Dedifferentiated amniotic fluid mesenchymal stem cell (primary cell): ENCODE results near the gene DNAH2.
"Not testable (repeated sequence)": the region's sequence is repeated elsewhere in the genome, so short reads cannot be mapped to it uniquely, and the experiment has no call there.

Source experiments
- DNase-seq: peaks from one replicate; pipeline ENCODE4 v3.0.0-alpha.2; 2016; ENCODE audit errors: extremely low spot score

Gene DNAH2

GRCh38 chr17:7775051-7775450, 57.5 kb downstream of the DNAH2 start:
- DNase-seq: no peak

- DNase-seq: no peak
These were observed 59.5 kb downstream of the DNAH2 start for GRCh38 chr17:7777017-7777416.

DNA sequence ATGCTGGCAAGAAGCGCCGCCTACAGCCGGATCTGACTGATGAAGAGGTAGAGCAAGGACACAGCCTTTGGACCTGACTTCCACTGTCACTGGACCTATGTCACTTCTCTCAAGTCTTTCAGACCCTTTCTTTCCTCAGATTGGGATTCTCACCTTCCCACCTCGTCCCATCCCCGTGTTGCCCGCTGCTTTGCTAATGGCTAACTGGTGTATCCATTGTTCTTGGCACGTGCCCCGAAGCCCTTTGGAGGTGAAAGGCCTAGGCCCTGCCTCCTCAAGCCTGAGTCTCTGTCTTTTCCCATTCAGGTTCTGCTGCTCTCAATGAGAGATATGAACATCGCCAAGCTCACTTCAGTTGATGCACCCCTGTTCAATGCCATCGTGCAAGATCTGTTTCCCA, 63.2 kb downstream of the DNAH2 start:
- DNase-seq: no peak

- DNase-seq: no peak
These were observed 63.9 kb downstream of the DNAH2 start for GRCh38 chr17:7781429-7781828.

DNA sequence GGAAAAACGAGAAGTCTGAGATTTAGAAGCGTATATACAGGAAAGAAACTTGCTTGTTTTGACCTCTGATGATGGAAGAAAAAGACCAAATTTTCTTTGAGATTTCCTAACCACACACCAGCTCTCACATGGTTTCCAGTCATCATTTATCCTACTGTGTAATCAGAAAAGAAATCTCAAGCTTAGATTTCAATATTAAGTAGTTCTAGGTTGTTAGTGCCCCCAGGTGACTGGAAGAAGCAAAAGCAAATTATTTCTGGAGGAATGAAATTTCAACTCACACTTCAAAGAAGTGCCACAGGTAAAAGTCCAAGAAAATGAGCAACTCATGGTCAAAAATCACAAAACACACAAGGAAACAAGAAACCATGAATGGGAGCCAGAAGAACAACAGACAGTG, 64.7 kb downstream of the DNAH2 start:
- DNase-seq: no peak

DNA sequence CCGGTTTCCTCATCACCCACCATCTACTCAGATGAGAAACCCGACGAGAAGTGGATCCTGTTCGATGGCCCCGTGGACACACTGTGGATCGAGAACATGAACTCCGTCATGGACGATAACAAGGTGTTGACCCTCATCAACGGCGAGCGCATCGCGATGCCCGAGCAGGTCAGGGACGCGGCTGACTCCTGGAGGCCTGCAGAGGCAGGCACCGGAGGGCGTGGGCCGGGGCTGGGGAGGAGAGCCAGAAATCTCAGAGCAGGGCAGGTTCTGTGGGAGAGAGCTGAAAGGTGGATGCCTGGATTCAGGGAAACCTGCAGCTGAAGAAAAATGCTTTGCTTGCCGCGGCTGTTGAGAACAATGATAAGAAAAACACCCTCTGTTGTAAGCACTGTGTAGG, 69.3 kb downstream of the DNAH2 start:
- no peak for DNase-seq

DNA sequence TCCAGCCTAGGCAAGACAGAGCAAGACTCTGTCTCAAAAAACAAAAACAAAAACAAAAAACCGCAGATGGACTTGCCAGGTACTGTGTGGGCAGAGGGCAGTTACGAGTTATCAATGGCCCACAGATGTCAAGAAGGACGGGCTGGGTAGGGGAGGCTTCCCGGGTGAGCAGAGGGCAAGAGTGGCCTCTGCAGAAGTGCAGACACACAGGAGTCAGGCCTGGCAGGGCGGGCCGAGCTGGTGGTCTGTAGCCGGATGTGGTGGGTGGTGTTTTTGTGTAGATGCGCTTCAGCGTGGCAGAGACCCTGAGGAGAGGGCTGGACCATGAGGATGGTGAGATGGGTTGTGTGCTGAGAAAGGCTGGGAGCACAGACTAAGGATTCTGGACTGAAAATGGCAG, 71.6 kb downstream of the DNAH2 start:
- no peak for DNase-seq

DNA sequence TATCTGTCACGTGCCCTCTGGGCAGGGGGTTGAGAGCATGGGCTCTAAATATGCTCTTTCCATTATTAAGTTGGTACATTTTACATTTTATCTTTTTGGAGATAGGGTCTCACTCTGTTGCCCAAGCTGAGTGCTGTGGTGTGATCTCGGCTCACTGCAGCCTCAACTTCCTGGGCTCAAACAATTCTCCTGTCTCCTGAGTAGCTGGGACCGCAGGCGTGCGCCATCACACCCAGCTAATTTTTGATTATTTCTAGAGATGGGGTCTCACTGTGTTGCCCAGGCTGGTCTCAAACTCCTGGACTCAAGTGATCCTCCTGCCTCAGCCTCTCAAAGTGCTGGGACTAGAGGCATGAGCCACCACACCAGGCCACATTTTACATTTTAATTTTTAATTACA, 72.6 kb downstream of the DNAH2 start:
- DNase-seq: no peak

DNA sequence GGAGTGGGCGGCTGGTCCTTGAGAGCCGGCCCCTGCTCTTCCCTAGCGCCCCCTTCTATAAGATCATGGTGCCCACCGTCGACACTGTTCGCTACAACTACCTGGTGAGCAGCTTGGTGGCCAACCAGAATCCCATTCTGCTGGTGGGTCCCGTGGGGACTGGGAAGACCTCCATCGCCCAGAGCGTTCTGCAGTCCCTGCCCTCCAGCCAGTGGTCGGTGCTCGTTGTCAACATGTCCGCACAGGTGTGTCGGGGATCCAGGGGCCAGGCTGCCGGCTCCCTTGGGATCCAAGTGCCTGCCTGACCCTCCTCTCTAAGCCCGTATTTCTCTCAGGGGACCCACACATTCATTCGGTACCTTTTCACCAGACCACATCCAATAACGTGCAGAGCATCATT, 75.1 kb downstream of the DNAH2 start:
- no peak for DNase-seq

GRCh38 chr17:7794075-7794663, 76.6 kb downstream of the DNAH2 start:
- no peak for DNase-seq

- DNase-seq: no peak
These were observed 80.4 kb downstream of the DNAH2 start for GRCh38 chr17:7797976-7798375.

DNA sequence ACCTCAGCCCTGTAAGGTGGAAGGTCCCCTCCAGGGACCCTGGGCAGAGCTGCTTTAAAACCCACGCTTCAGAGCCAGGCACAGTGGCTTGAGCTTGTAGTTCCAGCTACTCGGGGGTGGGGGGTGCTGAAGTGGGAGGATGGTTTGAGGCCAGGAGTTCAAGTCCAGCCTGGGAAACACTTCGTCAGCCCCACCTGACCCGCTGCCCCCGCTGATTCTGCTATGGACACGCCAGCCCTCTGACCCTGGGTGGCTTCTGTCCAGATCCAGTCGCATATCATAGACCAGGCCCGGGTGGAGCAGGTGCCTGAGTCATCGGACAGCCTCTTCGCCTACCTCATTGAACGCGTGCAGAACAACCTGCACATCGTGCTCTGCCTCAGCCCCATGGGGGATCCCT, 81.3 kb downstream of the DNAH2 start:
- no peak for DNase-seq

GRCh38 chr17:7803981-7804380, 86.4 kb downstream of the DNAH2 start:
- DNase-seq: no peak

GRCh38 chr17:7806587-7806986, 89.0 kb downstream of the DNAH2 start:
- no peak for DNase-seq

- DNase-seq: no peak
These were observed 89.7 kb downstream of the DNAH2 start for GRCh38 chr17:7807206-7807605.

- no peak for DNase-seq
These were observed 91.7 kb downstream of the DNAH2 start for GRCh38 chr17:7809086-7809790.

DNA sequence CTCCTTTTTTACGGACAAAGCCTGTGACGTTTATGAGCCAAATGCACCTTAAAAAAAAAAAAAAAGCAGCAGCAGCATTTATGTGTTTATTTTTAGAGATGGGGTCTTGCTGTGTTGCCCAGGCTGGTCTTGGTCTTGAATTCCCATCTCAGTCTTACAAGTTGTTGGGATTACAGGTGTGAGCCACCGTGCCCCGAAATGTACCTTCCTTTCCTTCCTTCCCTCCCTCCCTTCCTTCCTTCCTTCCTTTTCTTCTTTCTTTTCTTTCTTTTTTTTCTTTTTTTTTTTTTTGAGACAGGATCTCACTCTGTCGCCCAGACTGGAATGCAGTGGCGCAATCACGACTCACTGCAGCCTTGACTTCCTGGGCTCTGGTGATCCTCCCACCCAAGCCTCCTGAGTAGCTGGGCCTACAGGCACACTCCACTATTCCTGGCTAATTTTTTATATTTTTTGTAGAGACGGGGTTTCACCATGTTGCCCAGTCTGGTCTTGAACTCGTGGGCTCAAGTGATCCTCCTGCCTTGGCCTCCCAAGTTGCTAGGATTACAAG, 92.3 kb downstream of the DNAH2 start:
- DNase-seq: not testable (repeated sequence)

- no peak for DNase-seq
These were observed 93.7 kb downstream of the DNAH2 start for GRCh38 chr17:7811251-7811650.

DNA sequence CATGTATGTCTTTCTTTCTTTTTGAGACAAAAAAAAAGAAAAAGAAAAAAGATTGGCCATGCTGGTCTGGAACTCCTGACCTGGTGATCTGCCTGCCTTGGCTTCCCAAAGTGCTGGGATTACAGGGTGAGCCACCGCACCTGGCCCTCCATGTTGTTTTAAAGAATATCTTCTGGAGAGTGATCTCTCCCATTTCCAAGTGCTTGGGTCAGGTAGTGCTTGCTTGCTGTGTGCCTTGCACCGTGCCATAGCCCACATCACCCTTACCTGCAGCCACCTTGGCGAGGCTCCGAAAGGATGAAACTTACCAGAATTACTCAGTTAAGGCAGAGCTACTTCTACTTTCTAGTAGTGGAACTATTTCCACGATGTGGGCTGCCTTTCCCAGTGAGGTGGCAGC, 97.4 kb downstream of the DNAH2 start:
- no peak for DNase-seq

- DNase-seq: no peak
These were observed 99.5 kb downstream of the DNAH2 start for GRCh38 chr17:7816926-7817642.

- DNase-seq: no peak
These were observed 100.1 kb downstream of the DNAH2 start for GRCh38 chr17:7817643-7817964.

GRCh38 chr17:7818026-7818425, 100.5 kb downstream of the DNAH2 start:
- no peak for DNase-seq
